GM21515 (cell line): ENCODE data around the gene KCNC3.

Source experiments
- ATAC-seq: cut with Tn5 transposase; IDR thresholded peaks from one replicate; pipeline ENCODE4 v1.9.1; 2021; ENCODE audit not compliant: unreplicated experiment

KCNC3 gene

GRCh38 chr19:50312967-50313811, 16.0 kb downstream of the KCNC3 start:
- ATAC-seq = no peak

- no peak for ATAC-seq
Measured at GRCh38 chr19:50311723-50312635, 17.2 kb downstream of the KCNC3 start.

GRCh38 chr19:50310759-50311465, 18.3 kb downstream of the KCNC3 start:
- no peak for ATAC-seq

GRCh38 chr19:50309396-50310125, 19.6 kb downstream of the KCNC3 start:
- no peak for ATAC-seq

- no peak for ATAC-seq
Measured at GRCh38 chr19:50308991-50309390, 20.2 kb downstream of the KCNC3 start.

GRCh38 chr19:50303558-50303957, 25.6 kb downstream of the KCNC3 start:
- ATAC-seq = no peak

GRCh38 chr19:50301607-50301971, 27.6 kb downstream of the KCNC3 start:
- no peak for ATAC-seq

GRCh38 chr19:50300814-50301606, 28.2 kb downstream of the KCNC3 start:
- no peak for ATAC-seq

GRCh38 chr19:50300051-50300450, 29.1 kb downstream of the KCNC3 start:
- ATAC-seq = no peak

GRCh38 chr19:50293263-50294004, 35.7 kb downstream of the KCNC3 start:
- ATAC-seq = no peak

GRCh38 chr19:50292216-50292827, 36.9 kb downstream of the KCNC3 start:
- ATAC-seq = no peak

- no peak for ATAC-seq
Measured at GRCh38 chr19:50290775-50291174, 38.4 kb downstream of the KCNC3 start.

- ATAC-seq = no peak
Measured at GRCh38 chr19:50290011-50290410, 39.2 kb downstream of the KCNC3 start.

- ATAC-seq = no peak
Measured at GRCh38 chr19:50288954-50289353, 40.2 kb downstream of the KCNC3 start.

GRCh38 chr19:50287331-50287730, 41.8 kb downstream of the KCNC3 start:
- no peak for ATAC-seq

GRCh38 chr19:50286443-50286842, 42.7 kb downstream of the KCNC3 start:
- no peak for ATAC-seq

GRCh38 chr19:50285833-50286232, 43.3 kb downstream of the KCNC3 start:
- no peak for ATAC-seq

- no peak for ATAC-seq
Measured at GRCh38 chr19:50281491-50281890, 47.7 kb downstream of the KCNC3 start.

GRCh38 chr19:50280983-50281382, 48.2 kb downstream of the KCNC3 start:
- ATAC-seq = no peak
